ENCODE measurements around the gene SEPTIN3. TPM values are rescaled to one million over a fixed set of nuclear protein-coding genes. Genes with fewer than 3 reads are reported as not detected.

SEPTIN3 gene, protein sequence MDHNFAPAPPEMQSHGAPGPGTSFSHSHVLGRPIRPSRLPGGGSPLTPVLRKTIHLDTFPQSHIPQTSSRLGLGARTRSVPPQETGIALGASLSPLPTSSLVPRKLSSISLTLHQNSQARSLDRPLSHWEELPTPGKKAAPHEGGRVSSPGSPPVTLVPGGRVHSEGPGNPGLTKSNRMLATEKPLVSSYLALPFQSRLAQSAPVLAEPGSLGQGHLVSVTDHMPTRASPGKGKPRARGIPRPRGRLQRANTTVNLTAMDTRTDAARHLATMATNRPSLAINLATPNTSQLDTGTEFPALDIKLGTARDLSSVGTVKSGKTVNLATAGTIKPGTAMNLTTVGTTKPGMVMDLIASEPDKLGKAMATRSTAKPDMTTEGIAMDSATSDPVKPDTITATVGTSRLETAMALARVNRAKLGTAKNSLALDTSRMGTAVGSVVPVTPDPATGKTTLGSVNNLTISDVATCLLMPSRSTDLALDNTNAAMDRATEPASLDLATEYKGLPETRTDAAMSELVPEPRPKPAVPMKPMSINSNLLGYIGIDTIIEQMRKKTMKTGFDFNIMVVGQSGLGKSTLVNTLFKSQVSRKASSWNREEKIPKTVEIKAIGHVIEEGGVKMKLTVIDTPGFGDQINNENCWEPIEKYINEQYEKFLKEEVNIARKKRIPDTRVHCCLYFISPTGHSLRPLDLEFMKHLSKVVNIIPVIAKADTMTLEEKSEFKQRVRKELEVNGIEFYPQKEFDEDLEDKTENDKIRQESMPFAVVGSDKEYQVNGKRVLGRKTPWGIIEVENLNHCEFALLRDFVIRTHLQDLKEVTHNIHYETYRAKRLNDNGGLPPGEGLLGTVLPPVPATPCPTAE
- total RNA-seq = 24.4 and 25.1 TPM in 2 replicates
- long read RNA-seq, partial matches to known transcripts = 0 of 1 reads
- long read RNA-seq, other reads (novel, unspliced or antisense) = 1 of 1 reads

DNA sequence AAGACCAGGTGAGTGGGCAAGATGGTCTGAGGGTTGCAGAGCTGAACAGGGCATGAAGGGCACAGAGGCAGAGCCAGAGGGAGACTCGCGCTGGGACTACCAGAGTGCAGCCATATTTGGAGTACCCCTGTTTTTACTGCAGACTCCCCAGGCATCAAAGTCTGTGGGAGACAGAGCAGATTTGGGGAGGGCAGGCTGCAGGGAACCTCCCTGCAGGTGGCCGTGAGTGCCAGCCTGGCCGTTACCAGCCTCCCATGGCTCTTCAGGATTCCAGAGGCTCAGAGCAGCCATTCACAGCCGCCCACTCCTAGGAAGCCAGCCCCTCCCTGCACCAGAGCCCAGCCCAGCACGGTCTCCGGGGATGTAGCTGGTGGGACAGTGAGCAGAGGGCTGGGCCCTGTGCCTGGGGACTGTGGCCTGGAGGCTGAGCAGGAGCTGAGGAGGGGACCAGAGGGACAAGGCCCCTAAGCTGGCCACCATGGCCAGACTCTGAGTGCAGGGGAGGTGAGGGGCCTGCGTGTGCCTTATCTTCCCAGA lies at the start of gene SEPTIN3:
SEPTIN3 (plus strand) TSS at position 334 of the 537 bp plus-strand sequence. CDS start 2,050 bp downstream, outside the sequence.
- peak within 1 kb of the TSS; percentile 37 for H3K27ac Mint-ChIP-seq
- H3K27me3 Mint-ChIP-seq = peaks cover 23% of the 10 kb centered on the region
- H3K9me3 Mint-ChIP-seq (ENCODE audit: low read depth) = no peaks in the 10 kb centered on the region
- no peak for DNase-seq (ENCODE audit: low spot score, unreplicated experiment)
- H3K4me3 Mint-ChIP-seq (ENCODE audit: low read depth) = no peak within 1 kb of the TSS
- H3K4me1 Mint-ChIP-seq (ENCODE audit: low read depth) = no peaks in the 10 kb centered on the region
- TF ChIP-seq, protein P1, sequence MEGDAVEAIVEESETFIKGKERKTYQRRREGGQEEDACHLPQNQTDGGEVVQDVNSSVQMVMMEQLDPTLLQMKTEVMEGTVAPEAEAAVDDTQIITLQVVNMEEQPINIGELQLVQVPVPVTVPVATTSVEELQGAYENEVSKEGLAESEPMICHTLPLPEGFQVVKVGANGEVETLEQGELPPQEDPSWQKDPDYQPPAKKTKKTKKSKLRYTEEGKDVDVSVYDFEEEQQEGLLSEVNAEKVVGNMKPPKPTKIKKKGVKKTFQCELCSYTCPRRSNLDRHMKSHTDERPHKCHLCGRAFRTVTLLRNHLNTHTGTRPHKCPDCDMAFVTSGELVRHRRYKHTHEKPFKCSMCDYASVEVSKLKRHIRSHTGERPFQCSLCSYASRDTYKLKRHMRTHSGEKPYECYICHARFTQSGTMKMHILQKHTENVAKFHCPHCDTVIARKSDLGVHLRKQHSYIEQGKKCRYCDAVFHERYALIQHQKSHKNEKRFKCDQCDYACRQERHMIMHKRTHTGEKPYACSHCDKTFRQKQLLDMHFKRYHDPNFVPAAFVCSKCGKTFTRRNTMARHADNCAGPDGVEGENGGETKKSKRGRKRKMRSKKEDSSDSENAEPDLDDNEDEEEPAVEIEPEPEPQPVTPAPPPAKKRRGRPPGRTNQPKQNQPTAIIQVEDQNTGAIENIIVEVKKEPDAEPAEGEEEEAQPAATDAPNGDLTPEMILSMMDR (IDR thresholded peaks at IDR 0.05; ENCODE audit: unreplicated experiment) = no peak
- no peaks in the 10 kb centered on the region for H3K36me3 Mint-ChIP-seq (ENCODE audit: insufficient read depth)

DNA sequence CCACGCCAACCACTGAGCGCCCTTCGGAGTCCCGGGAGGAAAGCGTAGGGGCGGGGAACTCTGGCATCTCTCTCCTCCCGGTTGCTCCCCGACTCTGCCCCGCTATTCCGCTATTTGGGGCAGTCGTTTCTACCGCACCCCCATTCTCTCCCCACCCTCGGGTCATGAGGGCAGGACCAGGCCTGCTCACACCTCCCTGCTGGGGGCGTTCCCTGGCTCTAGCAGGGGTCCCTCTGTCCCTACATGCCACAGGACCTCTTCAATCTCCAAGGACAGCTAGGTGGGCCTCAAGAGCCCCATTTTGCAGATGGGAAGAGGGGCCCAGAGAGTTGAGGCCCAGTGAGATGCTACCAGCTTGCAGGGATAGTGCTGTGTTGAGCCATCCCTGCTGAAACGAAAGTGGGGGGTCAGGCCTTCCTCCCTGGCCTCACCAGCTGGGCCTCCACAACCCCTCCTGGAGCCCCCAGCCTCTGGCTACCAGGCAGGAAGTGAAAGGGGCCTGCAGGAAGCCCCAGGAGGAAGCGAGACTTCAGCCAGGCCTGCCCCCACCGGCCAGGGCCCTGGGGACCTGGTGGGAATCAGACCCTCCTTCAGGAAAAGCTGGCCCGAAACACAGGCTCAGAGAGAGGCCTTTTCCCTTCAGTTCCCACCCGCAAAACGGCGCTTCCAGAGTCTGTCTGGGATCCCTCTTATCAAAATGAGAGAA lies 48.8 kb upstream of the SEPTIN3 start:
- Mint-ChIP-seq H3K27me3 (peaks cover 72% of the 10 kb centered on the region), H3K36me3 (ENCODE audit: insufficient read depth) (peaks cover 1% of the 10 kb centered on the region), H3K4me1 (ENCODE audit: low read depth) (no peaks in the 10 kb centered on the region), H3K4me3 (ENCODE audit: low read depth) (no peak overlapping the region), H3K9me3 (ENCODE audit: low read depth) (no peaks in the 10 kb centered on the region), H3K27ac (no peak overlapping the region)
- DNase-seq (ENCODE audit: low spot score, unreplicated experiment) = no peak
- TF ChIP-seq, protein P1 (IDR thresholded peaks at IDR 0.05; ENCODE audit: unreplicated experiment) = no peak

- Mint-ChIP-seq H3K36me3 (ENCODE audit: insufficient read depth) (peaks cover 1% of the 10 kb centered on the region), H3K27me3 (peaks cover 62% of the 10 kb centered on the region), H3K27ac (no peak overlapping the region), H3K9me3 (ENCODE audit: low read depth) (no peaks in the 10 kb centered on the region), H3K4me1 (ENCODE audit: low read depth) (no peaks in the 10 kb centered on the region), H3K4me3 (ENCODE audit: low read depth) (no peak overlapping the region)
- TF ChIP-seq, protein P1 (IDR thresholded peaks at IDR 0.05; ENCODE audit: unreplicated experiment) = no peak
- no peak for DNase-seq (ENCODE audit: low spot score, unreplicated experiment)
These were observed 46.9 kb upstream of the SEPTIN3 start for GRCh38 chr22:41922328-41922727.

- Mint-ChIP-seq H3K9me3 (ENCODE audit: low read depth) (no peaks in the 10 kb centered on the region), H3K27ac (no peak overlapping the region), H3K4me3 (ENCODE audit: low read depth) (no peak overlapping the region), H3K36me3 (ENCODE audit: insufficient read depth) (peaks cover 1% of the 10 kb centered on the region), H3K4me1 (ENCODE audit: low read depth) (peaks cover under 1% of the 10 kb centered on the region), H3K27me3 (peaks cover 63% of the 10 kb centered on the region)
- TF ChIP-seq, protein P1 (IDR thresholded peaks at IDR 0.05; ENCODE audit: unreplicated experiment) = no peak
- DNase-seq (ENCODE audit: low spot score, unreplicated experiment) = no peak
These were observed 46.2 kb upstream of the SEPTIN3 start for GRCh38 chr22:41922940-41923594.
